ENCODE results near the gene EYA2.
A peak's percentile ranks its signal among the peaks of the same experiment; 100 is the strongest.

The EYA2 gene

DNA sequence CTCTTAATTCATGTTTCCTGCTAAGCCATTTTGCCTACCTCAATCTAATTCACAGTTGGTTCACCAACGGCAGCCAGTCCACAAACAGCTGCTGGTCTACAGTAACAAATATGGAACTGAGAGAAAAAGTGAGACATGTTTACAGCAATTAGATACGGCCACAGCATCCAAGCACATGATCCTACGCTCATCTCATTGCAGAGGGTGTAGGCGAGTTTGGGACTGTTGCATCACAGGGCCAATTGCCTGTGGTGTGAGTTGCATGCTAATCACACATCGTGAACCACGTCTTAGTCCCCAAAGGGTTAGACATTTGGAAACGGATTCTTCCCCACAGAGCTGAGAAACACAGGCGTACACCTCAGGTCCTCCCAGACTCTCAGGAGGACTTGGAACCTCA lies 166.9 kb downstream of the EYA2 start:
- FAIRE-seq = peak; percentile 53
- no peak for DNase-seq (ENCODE audit: low spot score)

DNA sequence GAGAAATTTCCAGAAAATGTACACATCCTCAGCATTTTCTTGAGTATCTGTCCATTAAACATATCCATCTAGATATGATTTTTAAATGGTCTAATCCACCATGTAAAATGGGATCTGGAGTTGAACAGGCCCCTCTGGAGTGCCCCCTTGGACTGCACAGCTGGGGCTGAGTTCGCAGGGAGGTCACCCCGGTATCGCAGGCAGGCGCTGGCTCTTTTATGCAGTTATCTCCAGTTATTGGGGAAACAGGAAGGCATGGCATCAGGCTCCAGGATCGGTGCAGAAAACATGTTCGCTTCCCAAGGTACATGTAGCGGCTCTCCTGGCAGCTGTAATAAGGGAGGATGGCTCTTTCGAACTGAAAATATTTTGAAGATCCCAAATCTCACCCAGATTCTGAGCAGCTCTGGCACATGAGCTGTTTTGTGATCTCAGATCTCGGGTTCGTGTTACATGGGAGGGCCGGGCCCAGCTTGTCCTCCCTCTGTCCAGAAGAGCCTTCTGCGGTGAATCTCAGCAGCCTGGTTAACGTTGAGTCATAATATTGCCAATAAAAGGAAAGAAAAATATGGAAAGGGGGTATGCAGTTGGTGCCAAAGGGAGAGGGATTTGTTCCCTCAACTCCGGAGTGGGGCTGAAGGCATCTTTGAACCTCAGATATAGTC lies 167.7 kb downstream of the EYA2 start:
- peak; percentile 72 for FAIRE-seq
- DNase-seq (ENCODE audit: low spot score) = no peak

GRCh38 chr20:47063407-47063806 lies 168.8 kb downstream of the EYA2 start:
- FAIRE-seq (no peak), DNase-seq (ENCODE audit: low spot score) (no peak)

- no peak for DNase-seq (ENCODE audit: low spot score)
- no peak for FAIRE-seq
Measured at GRCh38 chr20:47063808-47064207, 169.2 kb downstream of the EYA2 start.

- FAIRE-seq (no peak), DNase-seq (ENCODE audit: low spot score) (no peak)
Measured at GRCh38 chr20:47066484-47067270, 172.0 kb downstream of the EYA2 start.

DNA sequence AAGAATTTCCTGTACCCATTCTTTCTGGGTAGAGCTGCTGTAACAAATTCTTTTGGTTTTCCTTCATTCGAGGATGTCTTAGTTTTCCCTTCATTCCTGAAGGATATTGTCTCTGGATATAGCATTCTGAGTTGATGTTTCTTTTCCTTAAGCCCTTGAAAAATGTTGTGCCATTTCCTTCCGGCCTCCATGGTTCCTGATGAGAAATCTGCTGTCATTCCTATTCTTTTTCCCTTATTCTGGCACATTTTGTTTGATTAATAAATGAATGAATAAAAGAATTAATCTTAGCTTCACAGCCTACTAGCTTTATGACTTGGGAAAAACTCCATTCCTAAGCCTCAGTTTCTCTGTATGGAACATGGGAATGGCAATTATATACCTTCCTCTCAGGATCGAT lies 173.1 kb downstream of the EYA2 start:
- DNase-seq (ENCODE audit: low spot score) (no peak), FAIRE-seq (no peak)

DNA sequence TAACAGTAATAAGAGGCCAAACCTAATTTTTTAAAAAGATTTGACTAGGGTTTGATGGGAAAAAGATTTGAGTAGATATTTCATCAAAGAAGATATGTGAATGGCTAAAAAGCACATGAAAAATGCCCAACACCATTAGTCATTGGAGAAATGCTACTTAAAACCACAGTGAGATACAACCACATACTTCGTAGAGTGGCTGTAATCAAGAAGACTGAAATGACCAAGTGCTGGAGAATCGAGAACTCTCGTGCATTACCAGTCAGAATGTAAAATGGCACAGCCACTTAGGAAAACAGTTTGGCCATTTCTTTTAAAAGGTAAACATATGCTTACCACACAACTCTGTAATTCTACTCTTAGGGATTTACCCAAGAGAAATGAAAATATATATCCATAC lies 175.5 kb downstream of the EYA2 start:
- DNase-seq (ENCODE audit: low spot score) = no peak
- FAIRE-seq = no peak

DNA sequence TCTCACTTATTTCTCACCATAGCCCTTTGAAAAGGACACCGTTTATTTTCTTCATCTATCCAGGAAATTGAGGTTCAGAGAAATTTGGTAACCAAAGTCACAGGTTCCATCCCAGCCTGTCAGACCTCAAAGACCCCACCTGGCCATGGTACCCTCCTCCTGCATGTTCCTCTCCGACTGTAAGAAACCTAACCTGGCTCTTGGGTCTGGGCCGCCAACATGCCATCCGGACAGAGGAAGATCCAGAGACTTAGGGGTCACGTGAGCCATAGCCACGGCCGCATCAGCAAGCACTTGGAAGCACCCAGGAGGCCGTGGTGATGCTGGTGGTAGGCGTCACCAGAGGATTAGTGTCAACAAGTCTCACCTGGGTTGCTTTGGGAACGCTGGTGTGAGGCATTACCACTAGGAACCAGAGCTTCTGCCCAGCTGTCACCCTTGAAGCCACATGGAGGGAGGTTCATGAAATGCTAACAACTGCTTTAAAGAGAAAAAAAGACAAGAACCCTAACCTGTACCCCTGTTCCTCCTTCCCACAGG lies 177.1 kb downstream of the EYA2 start:
- FAIRE-seq (no peak), DNase-seq (ENCODE audit: low spot score) (no peak)

GRCh38 chr20:47073766-47074475 lies 179.3 kb downstream of the EYA2 start:
- FAIRE-seq (no peak), DNase-seq (ENCODE audit: low spot score) (no peak)

- DNase-seq (ENCODE audit: low spot score) = no peak
- FAIRE-seq = peak; percentile 13
Measured at GRCh38 chr20:47075263-47075662, 180.6 kb downstream of the EYA2 start.

DNA sequence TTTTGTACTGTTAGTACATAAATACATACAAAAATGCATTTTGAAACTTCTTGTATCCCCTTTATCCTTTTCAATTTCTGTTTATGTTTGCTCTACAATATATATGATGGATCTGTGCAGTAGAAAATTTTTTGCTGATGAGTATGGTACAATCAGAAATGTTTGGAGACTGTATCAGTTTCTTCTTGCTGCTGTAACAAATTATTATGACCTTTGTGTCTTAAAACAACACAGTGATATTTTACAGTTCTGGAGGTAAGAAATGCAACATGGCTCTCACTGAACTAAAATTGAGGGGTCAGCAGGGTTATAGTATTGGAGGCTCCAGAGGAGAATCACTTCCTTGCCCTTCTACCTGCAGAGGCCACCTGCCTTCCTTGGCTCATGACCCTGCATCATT lies 184.4 kb downstream of the EYA2 start:
- DNase-seq (ENCODE audit: low spot score) = no peak
- no peak for FAIRE-seq

DNA sequence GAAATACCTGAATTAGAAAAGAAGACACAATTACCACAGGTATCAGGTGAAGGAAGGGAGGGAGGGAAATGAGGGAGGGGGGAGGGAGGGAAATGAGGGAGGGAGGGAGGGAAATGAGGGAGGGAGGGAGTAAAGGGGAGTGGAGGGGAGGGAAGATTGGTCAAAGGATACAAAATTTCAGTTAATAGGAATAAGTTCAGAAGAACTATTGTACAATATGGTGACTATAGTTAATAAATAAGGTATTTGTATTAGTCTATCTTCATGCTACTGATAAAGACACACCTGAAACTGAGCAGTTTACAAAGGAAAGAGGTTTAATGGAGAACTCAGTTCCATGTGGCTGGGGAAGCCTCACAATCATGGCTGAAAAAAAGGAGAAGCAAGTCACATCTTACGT lies 185.7 kb downstream of the EYA2 start:
- DNase-seq (ENCODE audit: low spot score) (no peak), FAIRE-seq (no peak)

DNA sequence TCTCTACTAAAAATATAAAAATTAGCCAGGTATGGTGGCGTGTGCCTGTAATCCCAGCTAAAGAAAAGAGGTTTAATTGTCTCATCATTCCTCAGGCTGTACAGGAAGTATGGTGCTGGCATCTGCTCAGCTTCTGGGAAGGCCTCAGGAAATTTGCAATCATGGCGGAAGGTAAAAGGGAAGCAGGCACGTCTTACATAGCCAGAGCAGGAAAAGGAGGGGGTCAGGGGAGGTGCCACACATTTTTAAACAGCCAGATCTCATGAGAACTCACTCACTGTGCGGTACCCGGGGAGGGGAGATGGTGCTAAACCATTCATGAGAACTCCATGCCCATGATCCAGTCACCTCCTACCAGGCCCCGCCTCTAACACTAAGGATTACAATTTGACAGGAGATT lies 191.7 kb downstream of the EYA2 start:
- FAIRE-seq = no peak
- DNase-seq (ENCODE audit: low spot score) = no peak

GRCh38 chr20:47088335-47088734 lies 193.7 kb downstream of the EYA2 start:
- no peak for FAIRE-seq
- DNase-seq (ENCODE audit: low spot score) = no peak

DNA sequence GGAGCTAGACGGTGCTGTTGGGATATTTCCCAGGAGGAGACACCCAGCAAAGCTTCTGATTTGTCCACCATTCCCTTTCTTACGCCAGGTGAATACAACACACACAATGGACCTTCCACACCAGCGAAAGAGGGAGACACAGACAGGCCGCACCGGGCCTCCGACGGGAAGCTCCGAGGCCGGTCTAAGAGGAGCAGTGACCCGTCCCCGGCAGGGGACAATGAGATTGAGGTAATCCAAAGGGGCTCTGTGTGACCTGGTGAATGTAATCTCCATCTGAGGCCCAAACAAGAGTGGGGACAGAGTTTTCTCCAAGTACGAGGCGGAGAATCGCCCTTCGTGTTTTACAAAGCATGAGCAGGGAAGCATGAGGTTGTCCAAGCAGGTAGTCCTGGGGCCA lies 194.5 kb downstream of the EYA2 start:
- FAIRE-seq (no peak), DNase-seq (ENCODE audit: low spot score) (no peak)

DNA sequence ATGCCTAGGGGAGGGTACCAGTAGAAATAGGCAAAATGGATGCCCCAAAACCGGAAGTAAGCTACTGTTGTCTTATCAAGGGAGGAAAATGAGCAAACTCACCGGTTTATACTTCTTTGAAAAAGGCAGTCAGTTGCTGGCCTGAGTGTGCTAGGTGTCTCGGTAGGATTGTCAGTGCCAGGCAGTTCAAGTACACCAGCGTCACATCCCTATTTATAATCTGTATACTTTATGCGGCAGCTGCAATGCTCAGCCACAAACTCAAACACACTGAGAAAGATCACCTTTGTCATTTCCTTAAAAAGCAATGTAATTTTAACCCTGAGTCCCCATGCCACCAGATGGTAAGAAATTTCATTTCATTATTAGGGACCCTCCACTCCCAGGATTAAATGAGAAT lies 196.2 kb downstream of the EYA2 start:
- DNase-seq (ENCODE audit: low spot score) (no peak), FAIRE-seq (no peak)

DNA sequence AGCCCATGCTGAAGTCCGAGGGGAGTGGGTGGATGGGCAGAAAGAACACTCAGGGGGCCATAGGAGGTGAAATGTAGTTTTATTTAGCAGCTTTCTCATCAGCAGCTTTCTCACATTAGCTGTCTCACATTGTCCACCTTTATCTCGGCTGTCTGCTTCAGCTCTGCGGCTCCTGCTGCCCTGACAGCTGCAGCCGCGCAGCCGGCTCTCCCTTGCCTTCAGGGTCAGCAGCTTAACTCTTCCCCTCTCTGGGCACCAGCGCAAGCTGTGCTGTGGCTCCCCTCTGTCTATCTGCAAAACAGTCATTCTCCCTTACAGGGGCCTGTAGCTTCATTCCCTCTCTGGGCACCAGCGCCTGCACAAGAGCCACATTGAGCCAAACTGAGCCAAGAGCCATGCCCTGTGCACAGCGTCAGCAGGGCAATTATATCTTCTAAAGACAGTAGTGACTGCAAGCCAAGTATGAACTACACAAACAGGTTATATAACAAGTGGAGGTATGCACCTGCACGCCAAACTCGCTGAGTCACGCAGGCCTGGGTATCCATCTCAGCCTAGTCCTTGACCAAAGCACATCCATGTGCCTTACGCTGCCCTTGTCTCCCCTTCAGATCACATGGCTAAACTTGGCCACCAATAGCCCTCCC lies 198.8 kb downstream of the EYA2 start:
- DNase-seq (ENCODE audit: low spot score) (no peak), FAIRE-seq (no peak)

DNA sequence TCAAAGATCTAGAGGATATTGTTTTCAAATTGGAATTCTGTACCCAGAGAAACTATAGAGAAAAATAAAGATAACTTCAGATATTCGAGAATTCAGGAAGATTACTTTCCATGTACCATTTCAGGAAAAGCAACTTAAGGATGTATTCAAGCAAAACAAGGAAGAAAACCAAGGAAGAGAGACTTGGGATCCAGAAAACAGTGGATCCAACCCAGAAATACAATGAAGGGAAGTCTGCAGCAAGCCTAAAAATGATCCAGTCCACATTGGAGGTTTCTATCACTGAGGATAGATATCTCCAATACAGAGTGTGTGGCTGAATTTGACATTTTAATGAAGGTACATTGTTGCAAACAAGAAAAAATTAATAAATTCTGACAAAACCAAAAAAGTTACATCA lies 201.0 kb downstream of the EYA2 start:
- no peak for FAIRE-seq
- DNase-seq (ENCODE audit: low spot score) = no peak

DNA sequence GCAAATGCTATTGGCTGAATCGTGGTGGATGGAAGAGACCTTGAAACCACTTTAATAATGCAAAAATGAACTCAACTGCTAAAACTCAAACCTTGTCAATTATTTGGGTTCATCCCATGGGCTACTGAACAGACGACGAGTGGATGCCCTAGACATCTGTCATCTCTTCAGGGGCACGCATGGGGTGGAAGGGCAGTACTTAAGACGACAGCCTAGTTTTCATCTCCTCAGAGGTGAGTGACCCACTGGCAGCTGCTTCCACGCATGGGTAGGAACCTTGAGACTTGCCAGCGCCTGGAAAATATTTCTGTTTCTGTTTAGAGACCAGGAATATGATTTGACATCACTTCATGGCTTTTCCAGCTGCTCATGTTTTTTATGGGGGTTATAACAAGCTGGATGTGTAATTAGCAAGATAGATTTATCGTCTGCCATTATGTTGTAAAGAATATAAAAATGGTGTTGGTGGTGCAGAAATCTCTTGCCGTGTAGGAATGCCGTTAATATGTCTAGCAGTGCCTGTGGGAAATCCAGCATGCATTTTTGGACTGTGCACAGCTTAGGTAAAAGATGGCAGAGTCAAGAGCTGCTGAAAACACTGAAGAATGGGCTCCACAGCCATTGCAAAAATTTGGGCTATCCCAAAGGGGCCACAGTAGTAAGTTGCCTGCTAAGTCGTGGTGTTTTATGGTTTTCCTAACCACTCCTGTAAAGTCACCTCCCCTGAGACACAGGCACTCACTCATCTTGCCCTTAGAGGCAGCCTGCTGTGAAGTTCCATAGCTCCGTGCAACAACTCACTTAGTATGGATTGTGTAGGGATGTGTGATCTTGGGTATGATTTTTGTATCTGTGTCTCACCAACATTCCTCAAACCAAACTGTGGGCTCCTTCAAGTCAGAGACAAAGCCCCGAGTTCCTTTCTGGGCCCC lies 203.3 kb downstream of the EYA2 start:
- DNase-seq (ENCODE audit: low spot score) = no peak
- no peak for FAIRE-seq

GRCh38 chr20:47099093-47099492 lies 204.4 kb downstream of the EYA2 start:
- FAIRE-seq (no peak), DNase-seq (ENCODE audit: low spot score) (no peak)

All from urothelium cell line (cell line).